OCI-LY7 (cell line): ENCODE data around the gene KCNQ2. TPM values are rescaled to one million over a fixed set of nuclear protein-coding genes. Genes with fewer than 3 reads are reported as not detected.
A peak's percentile ranks its signal among the peaks of the same experiment; 100 is the strongest.

Source experiments
- BruUV-seq: library from RNA; stranded (reverse); fragments of 400-500 nt; replicated peaks from 2 replicates; lab custom pipeline; 2021; lab: Mats Ljungman, UMichigan
- CTCF ChIA-PET: fragments of 300-600 bp; sonication (Branson Sonifier 250); formaldehyde crosslinking; loops from one replicate; lab custom pipeline; 2022; ENCODE audit warnings: antibody characterized with exemption; ENCODE audit not compliant: unreplicated experiment; lab: Charles Lee
- POLR2A ChIA-PET: fragments of 300-600 bp; sonication (Branson Sonifier 250); formaldehyde crosslinking; loops from one replicate; lab custom pipeline; 2022; ENCODE audit warnings: antibody characterized with exemption; lab: Charles Lee
- DNase-seq: peaks from one replicate; pipeline ENCODE4 v3.0.0-alpha.2; 2015; ENCODE audit warnings: low spot score
- H2AFZ ChIP-seq: fragments of 200-600 bp; sonication (generic), shearing (Covaris generic); 2 replicates; pipeline ENCODE4 v1.6.1; 2014; ENCODE audit warnings: mild to moderate bottlenecking, antibody characterized with exemption, low read length, moderate library complexity
- H3K27ac ChIP-seq: fragments of 200-600 bp; sonication (generic); 2 replicates; pipeline ENCODE4 v1.5.1; 2014; ENCODE audit warnings: mixed run types, low read depth, mild to moderate bottlenecking, moderate library complexity, low read length, inconsistent platforms; ENCODE audit not compliant: poor library complexity, severe bottlenecking
- H3K36me3 ChIP-seq: fragments of 200-600 bp; sonication (generic); 2 replicates; pipeline ENCODE4 v1.6.1; 2014; ENCODE audit warnings: mild to moderate bottlenecking, antibody characterized with exemption, low read length, moderate library complexity, mixed read lengths; ENCODE audit not compliant: insufficient read depth
- H3K4me1 ChIP-seq: fragments of 200-600 bp; sonication (generic); 2 replicates; pipeline ENCODE4 v1.5.1; 2014; ENCODE audit warnings: mild to moderate bottlenecking, low read length; ENCODE audit not compliant: insufficient read depth, poor library complexity, severe bottlenecking
- H3K4me2 ChIP-seq: fragments of 200-600 bp; sonication (generic); 2 replicates; pipeline ENCODE4 v1.6.1; 2014; ENCODE audit warnings: mild to moderate bottlenecking, low read length
- H3K4me3 ChIP-seq: fragments of 200-600 bp; sonication (generic); 2 replicates; pipeline ENCODE4 v1.5.1; 2014; ENCODE audit warnings: mild to moderate bottlenecking, low read depth, low read length; ENCODE audit not compliant: poor library complexity, severe bottlenecking
- H3K79me2 ChIP-seq: fragments of 200-600 bp; sonication (generic); 2 replicates; pipeline ENCODE4 v1.6.1; 2016; ENCODE audit warnings: low read depth, mild to moderate bottlenecking, low read length, moderate library complexity, mixed read lengths; ENCODE audit not compliant: insufficient read depth
- H3K9me2 ChIP-seq: fragments of 200-600 bp; sonication (generic); 2 replicates; pipeline ENCODE4 v1.6.1; 2016; ENCODE audit warnings: mild to moderate bottlenecking, low read length, mixed read lengths; ENCODE audit not compliant: insufficient read depth
- H3K9me3 ChIP-seq: fragments of 200-600 bp; sonication (generic); 2 replicates; pipeline ENCODE4 v1.6.1; 2014; ENCODE audit warnings: mild to moderate bottlenecking, mixed run types, low read length, mixed read lengths
- H4K20me1 ChIP-seq: fragments of 200-600 bp; sonication (generic); 2 replicates; pipeline ENCODE4 v1.6.1; 2014; ENCODE audit warnings: mild to moderate bottlenecking, antibody characterized with exemption, low read length, moderate library complexity, mixed read lengths; ENCODE audit not compliant: insufficient read depth
- CTCF ChIP-seq: fragments of 200-600 bp; sonication (generic); conservative IDR thresholded peaks from 2 replicates; pipeline ENCODE4 v1.5.1; 2014; ENCODE audit warnings: mild to moderate bottlenecking, antibody characterized with exemption, low read length, moderate library complexity, mixed read lengths
- EZH2phosphoT487 ChIP-seq: fragments of 200-600 bp; sonication (generic); IDR thresholded peaks from 2 replicates; pipeline ENCODE4 v1.6.1; 2018; ENCODE audit warnings: low read depth, borderline replicate concordance, mild to moderate bottlenecking, mixed run types, antibody characterized with exemption, low read length, moderate library complexity, mixed read lengths
- intact Hi-C: fragments of 100-400 bp; cut with micrococcal nuclease; formaldehyde crosslinking; loops from one replicate; pipeline ENCODE4 v1.10.0; 2022; ENCODE audit not compliant: unreplicated experiment
- total RNA-seq, 2 experiments: library from RNA; depleted of rRNA in 1 of 2; stranded (reverse); fragments of >200 nt in 1 of 2; shearing (Covaris generic) in 1 of 2; gene quantifications; 2 replicates each; pipeline ENCODE4 v1.2.3, GENCODE V29; 2014 to 2022

The KCNQ2 gene
- total RNA-seq, 2 experiments from 2014 or later = not detected

GRCh38 chr20:63427206-63427605 lies 45.2 kb downstream of the KCNQ2 start:
- Histone ChIP-seq H3K27ac (no peak overlapping the region), H3K36me3 (no peaks in the 10 kb centered on the region), H3K9me3 (no peaks in the 10 kb centered on the region), H3K4me2 (no peak overlapping the region), H2AFZ (no peak overlapping the region), H3K4me3 (no peak overlapping the region), H3K4me1 (no peaks in the 10 kb centered on the region), H3K9me2 (no peaks in the 10 kb centered on the region), H4K20me1 (no peaks in the 10 kb centered on the region), H3K79me2 (no peaks in the 10 kb centered on the region)
- no peak for DNase-seq
- ChIA-PET POLR2A (no interaction called here), CTCF (no interaction called here)
- no peak for TF ChIP-seq CTCF
- TF ChIP-seq EZH2phosphoT487 = no peak
- intact Hi-C loops = no loop called here
- BruUV-seq = no TSS peak

- Histone ChIP-seq H3K4me3 (no peak overlapping the region), H3K9me3 (no peaks in the 10 kb centered on the region), H3K79me2 (no peaks in the 10 kb centered on the region), H4K20me1 (no peaks in the 10 kb centered on the region), H3K9me2 (no peaks in the 10 kb centered on the region), H3K4me2 (no peak overlapping the region), H3K4me1 (no peaks in the 10 kb centered on the region), H3K36me3 (no peaks in the 10 kb centered on the region), H2AFZ (no peak overlapping the region), H3K27ac (no peak overlapping the region)
- ChIA-PET POLR2A (no interaction called here), CTCF (no interaction called here)
- peak; percentile 3 for DNase-seq
- intact Hi-C loops = no loop called here
- no TSS peak for BruUV-seq
- TF ChIP-seq EZH2phosphoT487 (no peak), CTCF (no peak)
Observed at GRCh38 chr20:63425846-63426485, 46.5 kb downstream of the KCNQ2 start.

DNA sequence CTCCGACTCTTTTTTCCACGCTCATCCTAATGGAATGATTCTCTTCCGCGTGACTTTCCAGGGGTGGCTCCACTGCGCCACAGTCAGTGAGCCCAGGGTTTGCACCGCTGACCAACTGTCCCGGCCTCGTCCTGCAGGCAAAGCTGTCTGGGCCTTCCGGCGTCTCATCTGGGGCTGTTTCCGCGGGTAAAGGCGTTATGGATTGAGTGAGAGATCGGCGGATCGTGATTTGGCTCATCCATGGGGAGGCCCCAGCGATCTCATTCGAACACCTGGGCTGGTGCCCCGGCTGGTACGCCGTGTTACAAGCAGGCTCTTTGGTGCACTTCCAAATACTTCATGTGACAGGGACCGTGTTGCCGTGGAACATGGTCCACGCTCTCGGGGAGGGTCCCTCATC lies 47.8 kb downstream of the KCNQ2 start:
- Histone ChIP-seq H3K4me3 (no peak overlapping the region), H3K4me2 (no peak overlapping the region), H2AFZ (no peak overlapping the region), H4K20me1 (no peaks in the 10 kb centered on the region), H3K27ac (no peak overlapping the region), H3K9me2 (no peaks in the 10 kb centered on the region), H3K79me2 (no peaks in the 10 kb centered on the region), H3K9me3 (no peaks in the 10 kb centered on the region), H3K4me1 (no peaks in the 10 kb centered on the region), H3K36me3 (no peaks in the 10 kb centered on the region)
- POLR2A ChIA-PET = no interaction called here
- DNase-seq = no peak
- TF ChIP-seq CTCF = no peak
- TF ChIP-seq EZH2phosphoT487 = no peak
- CTCF ChIA-PET = no interaction called here
- BruUV-seq = no TSS peak
- intact Hi-C loops = no loop called here
